Sigmoid colon (tissue), 7 donors: ENCODE results near the gene PIK3R5. TPM values are rescaled to one million over a fixed set of nuclear protein-coding genes. Genes with fewer than 3 reads are reported as not detected.

Experiments used
- DNase-seq: peaks from one replicate; pipeline ENCODE4 v3.0.0-alpha.2; 2019
- H3K27ac ChIP-seq, 4 donors: fragments of 200-600 bp; sonication (generic); one replicate each; pipeline ENCODE4 v1.5.1; 2016 to 2019; ENCODE audit warnings: mild to moderate bottlenecking in 1 of 4
- H3K27me3 ChIP-seq, 3 donors: fragments of 200-600 bp; sonication (generic); one replicate each; pipeline ENCODE4 v1.5.1; 2019; ENCODE audit warnings: mild to moderate bottlenecking in 1 of 3
- H3K36me3 ChIP-seq, 4 donors: fragments of 200-600 bp; sonication (generic); one replicate each; pipeline ENCODE4 v1.5.1; 2016 to 2019
- H3K4me1 ChIP-seq, 4 donors: fragments of 200-600 bp; sonication (generic); one replicate each; pipeline ENCODE4 v1.5.1; 2017 to 2019
- H3K4me3 ChIP-seq, 4 donors: fragments of 200-600 bp; sonication (generic); one replicate each; pipeline ENCODE4 v1.5.1; 2017 to 2019; ENCODE audit warnings: mild to moderate bottlenecking in 2 of 4, moderate library complexity in 1 of 4
- H3K9me3 ChIP-seq, 4 donors: fragments of 200-600 bp in 3 of 4; sonication (generic) in 3 of 4; one replicate each; pipeline versions ENCODE4 v1.5.1 to v1.6.1; 2013 to 2019
- CTCF ChIP-seq, 4 experiments: fragments of 450-650 bp in 3 of 4; fragments of 200-600 bp in 1 of 4; IDR thresholded peaks; one replicate each; pipeline ENCODE4 v1.5.1; 2016 to 2019; ENCODE audit warnings: antibody characterized with exemption in 4 of 4, mild to moderate bottlenecking in 3 of 4, moderate library complexity in 2 of 4
- EP300 ChIP-seq, 4 donors: sonication (generic); formaldehyde crosslinking; IDR thresholded peaks; one replicate each; pipeline ENCODE4 v1.6.1; 2017; ENCODE audit warnings: antibody characterized with exemption in 4 of 4
- POLR2A ChIP-seq, 2 donors: fragments of 450-650 bp; IDR thresholded peaks; one replicate each; pipeline ENCODE4 v1.6.1; 2016; ENCODE audit warnings: antibody characterized with exemption in 2 of 2, mild to moderate bottlenecking in 2 of 2, moderate library complexity in 2 of 2
- POLR2AphosphoS5 ChIP-seq, 4 donors: sonication (generic); formaldehyde crosslinking; IDR thresholded peaks; one replicate each; pipeline ENCODE4 v1.6.1; 2017; ENCODE audit warnings: antibody characterized with exemption in 4 of 4
- WGBS, 2 donors: extraction: QIAGEN DNeasy Blood & Tissue Kit; methylation state at CpG; one replicate each; pipeline ENCODE4 v1.1.7; 2013; 5-methylcytosine and 5-hydroxymethylcytosine counted together
- intact Hi-C: fragments of 100-400 bp; cut with DNase I; formaldehyde crosslinking; loops from one replicate; pipeline ENCODE4 v1.15.1; 2023
- polyA plus RNA-seq, 3 donors: library from polyadenylated mRNA; stranded (reverse); fragments of 200-250 nt; gene quantifications; one replicate each; pipeline ENCODE4 v1.2.3, GENCODE V29; 2013
- total RNA-seq, 4 donors: library from RNA; depleted of rRNA; stranded (reverse); fragments of >200 nt; gene quantifications; one replicate each; pipeline ENCODE4 v1.1.0, GENCODE V29; 2016
- donor health status: healthy with polysubstance abuse.
- donor health status: Bipolar disorder and iron deficiency.
- donor health status: healthy.

PIK3R5 gene
- total and polyA plus RNA-seq, 7 donors = 2.4 to 13.6 (median 8.2) TPM

- 89 to 96% methylated on average over 7 of the region's 7 CpGs for WGBS, 2 donors
Observed at GRCh38 chr17:8865811-8866210, 99.7 kb downstream of the PIK3R5 start.

GRCh38 chr17:8865385-8865784, 100.1 kb downstream of the PIK3R5 start:
- Histone ChIP-seq H3K4me3 (no peak overlapping the region), H3K36me3 (no peaks in the 10 kb centered on the region), H3K27me3 (no peaks in the 10 kb centered on the region), H3K9me3 (no peaks in the 10 kb centered on the region), H3K27ac (no peak overlapping the region), H3K4me1 (no peaks in the 10 kb centered on the region)
- intact Hi-C loops = no loop called here
- DNase-seq = no peak
- 55 to 67% methylated on average over 6 of the region's 6 CpGs for WGBS, 2 donors
- no peak for TF ChIP-seq POLR2A (IDR thresholded peaks at IDR 0.05)
- TF ChIP-seq EP300 (IDR thresholded peaks at IDR 0.05) = no peak
- TF ChIP-seq POLR2AphosphoS5 (IDR thresholded peaks at IDR 0.05) = no peak
- no peak for TF ChIP-seq CTCF (IDR thresholded peaks at IDR 0.05)

More at GRCh38 chr17:8865811-8866210, 99.7 kb downstream of the PIK3R5 start:
- Histone ChIP-seq H3K27me3 (no peaks in the 10 kb centered on the region), H3K4me1 (no peaks in the 10 kb centered on the region), H3K27ac (no peak overlapping the region), H3K36me3 (no peaks in the 10 kb centered on the region), H3K9me3 (no peaks in the 10 kb centered on the region), H3K4me3 (no peak overlapping the region)
- intact Hi-C loops = no loop called here
- no peak for TF ChIP-seq POLR2AphosphoS5 (IDR thresholded peaks at IDR 0.05)
- TF ChIP-seq CTCF (IDR thresholded peaks at IDR 0.05) = no peak
- no peak for TF ChIP-seq POLR2A (IDR thresholded peaks at IDR 0.05)
- no peak for TF ChIP-seq EP300 (IDR thresholded peaks at IDR 0.05)
- DNase-seq = no peak

GRCh38 chr17:8862213-8863056, 103.1 kb downstream of the PIK3R5 start:
- Histone ChIP-seq H3K4me1 (no peaks in the 10 kb centered on the region), H3K4me3 (no peak overlapping the region), H3K27me3 (no peaks in the 10 kb centered on the region), H3K27ac (no peak overlapping the region), H3K9me3 (no peaks in the 10 kb centered on the region), H3K36me3 (no peaks in the 10 kb centered on the region)
- 77 to 86% methylated on average over 9 of the region's 9 CpGs for WGBS, 2 donors
- TF ChIP-seq POLR2AphosphoS5 (IDR thresholded peaks at IDR 0.05) (no peak), CTCF (IDR thresholded peaks at IDR 0.05) (no peak), EP300 (IDR thresholded peaks at IDR 0.05) (no peak), POLR2A (IDR thresholded peaks at IDR 0.05) (no peak)
- DNase-seq = no peak
- intact Hi-C loops = no loop called here

GRCh38 chr17:8861495-8862181, 103.9 kb downstream of the PIK3R5 start:
- no peaks in the 10 kb centered on the region for H3K9me3 ChIP-seq
- 76 to 79% methylated on average over 7 of the region's 7 CpGs for WGBS, 2 donors
- no peak overlapping the region for H3K4me3 ChIP-seq
- DNase-seq = no peak
- H3K4me1 ChIP-seq = no peaks in the 10 kb centered on the region
- H3K27me3 ChIP-seq = no peaks in the 10 kb centered on the region
- no peaks in the 10 kb centered on the region for H3K36me3 ChIP-seq
- intact Hi-C loops = no loop called here
- TF ChIP-seq EP300 (IDR thresholded peaks at IDR 0.05) = no peak
- TF ChIP-seq CTCF (IDR thresholded peaks at IDR 0.05) = no peak
- no peak for TF ChIP-seq POLR2AphosphoS5 (IDR thresholded peaks at IDR 0.05)
- no peak for TF ChIP-seq POLR2A (IDR thresholded peaks at IDR 0.05)
- H3K27ac ChIP-seq = no peak overlapping the region
